CD14-positive monocyte (primary cell): ENCODE results near the gene RNF220. TPM values are rescaled to one million over a fixed set of nuclear protein-coding genes. Genes with fewer than 3 reads are reported as not detected.

ENCODE experiments used
- DNase-seq, 3 donors: peaks; one replicate each; pipeline ENCODE4 v3.0.0-alpha.2; 2011 to 2022
- H2AFZ ChIP-seq: 2 replicates; pipeline ENCODE4 v1.6.0; 2012; ENCODE audit warnings: mild to moderate bottlenecking, low read depth, low read length, inconsistent platforms; ENCODE audit not compliant: insufficient read depth, poor library complexity, severe bottlenecking
- H3K27ac ChIP-seq, 2 donors: 1 replicate in 1 of 2; 2 replicates in 1 of 2; pipeline ENCODE4 v1.5.1; 2012 to 2013; ENCODE audit warnings: low read length in 2 of 2, control low read depth in 1 of 2, inconsistent platforms in 1 of 2, low read depth in 1 of 2, mild to moderate bottlenecking in 1 of 2
- H3K27me3 ChIP-seq, 2 donors: one replicate each; pipeline versions ENCODE4 v1.6.0 to v1.6.1; 2011 to 2013; ENCODE audit warnings: low read length in 2 of 2; ENCODE audit not compliant: control insufficient read depth in 2 of 2, insufficient read depth in 2 of 2
- H3K36me3 ChIP-seq, 2 donors: replicated peaks in 1 of 2; 1 replicate in 1 of 2; 2 replicates in 1 of 2; pipeline versions ENCODE4 v1.5.1 to v1.6.1; 2012 to 2013; ENCODE audit warnings: low read length in 2 of 2, control low read depth in 1 of 2, inconsistent platforms in 1 of 2, mild to moderate bottlenecking in 1 of 2; ENCODE audit not compliant: insufficient read depth in 2 of 2, control insufficient read depth in 1 of 2
- H3K4me1 ChIP-seq, 2 donors: 1 replicate in 1 of 2; 2 replicates in 1 of 2; pipeline versions ENCODE4 v1.5.1 to v1.6.1; 2012 to 2013; ENCODE audit warnings: low read length in 2 of 2, control low read depth in 1 of 2, inconsistent platforms in 1 of 2, mild to moderate bottlenecking in 1 of 2, moderate library complexity in 1 of 2; ENCODE audit not compliant: insufficient read depth in 2 of 2, control insufficient read depth in 1 of 2
- H3K4me2 ChIP-seq: replicated peaks from 2 replicates; pipeline ENCODE3; 2012; ENCODE audit warnings: low read length, moderate library complexity, mild to moderate bottlenecking; ENCODE audit not compliant: poor library complexity, severe bottlenecking; ENCODE audit errors: extremely low read depth
- H3K4me3 ChIP-seq, 3 experiments: fragments of 200-600 bp in 1 of 3; sonication (generic) in 1 of 3; replicated peaks in 1 of 3; 1 replicate in 2 of 3; 2 replicates in 1 of 3; pipeline ENCODE4 v1.5.1; 2011 to 2013; ENCODE audit warnings: low read length in 3 of 3, mild to moderate bottlenecking in 3 of 3, control low read depth in 2 of 3, low read depth in 2 of 3, inconsistent platforms in 1 of 3, moderate library complexity in 1 of 3
- H3K79me2 ChIP-seq: 2 replicates; pipeline ENCODE4 v1.6.0; 2012; ENCODE audit warnings: mild to moderate bottlenecking, control low read depth, inconsistent platforms, low read length, moderate library complexity; ENCODE audit not compliant: insufficient read depth
- H3K9ac ChIP-seq: 2 replicates; pipeline ENCODE4 v1.6.0; 2017; ENCODE audit warnings: low read length, mild to moderate bottlenecking; ENCODE audit not compliant: insufficient read depth, poor library complexity, severe bottlenecking
- H3K9me3 ChIP-seq, 2 donors: replicated peaks in 1 of 2; 1 replicate in 1 of 2; 2 replicates in 1 of 2; pipeline versions ENCODE4 v1.5.1 to v1.6.1; 2012 to 2013; ENCODE audit warnings: low read length in 2 of 2, control low read depth in 1 of 2; ENCODE audit not compliant: control insufficient read depth in 1 of 2, insufficient read depth in 1 of 2
- H4K20me1 ChIP-seq: 2 replicates; pipeline ENCODE4 v1.6.0; 2012; ENCODE audit warnings: mild to moderate bottlenecking, low read length, control low read depth, moderate library complexity; ENCODE audit not compliant: insufficient read depth
- H3K27ac Mint-ChIP-seq, 7 donors: one replicate each; pipeline ENCODE4 v1.8.0; 2020; ENCODE audit warnings: mild to moderate bottlenecking in 7 of 7, mixed read lengths in 7 of 7, moderate library complexity in 6 of 7, inconsistent platforms in 2 of 7
- H3K27me3 Mint-ChIP-seq, 3 donors: one replicate each; pipeline ENCODE4 v1.8.0; 2021 to 2022; ENCODE audit warnings: low read depth in 3 of 3, mild to moderate bottlenecking in 3 of 3, mixed read lengths in 3 of 3, moderate library complexity in 3 of 3, inconsistent platforms in 1 of 3
- H3K36me3 Mint-ChIP-seq, 2 donors: one replicate each; pipeline ENCODE4 v1.8.0; 2020; ENCODE audit warnings: mixed read lengths in 2 of 2, inconsistent platforms in 1 of 2, mild to moderate bottlenecking in 1 of 2
- H3K4me1 Mint-ChIP-seq: one replicate; pipeline ENCODE4 v1.8.0; 2020; ENCODE audit warnings: mild to moderate bottlenecking, mixed read lengths
- H3K4me3 Mint-ChIP-seq, 2 donors: one replicate each; pipeline ENCODE4 v1.8.0; 2020; ENCODE audit warnings: mild to moderate bottlenecking in 2 of 2, mixed read lengths in 2 of 2, moderate library complexity in 1 of 2
- H3K9me3 Mint-ChIP-seq, 7 donors: one replicate each; pipeline ENCODE4 v1.8.0; 2020 to 2022; ENCODE audit warnings: mixed read lengths in 7 of 7, mild to moderate bottlenecking in 6 of 7, moderate library complexity in 6 of 7, inconsistent platforms in 2 of 7
- CTCF ChIP-seq: fragments of 200-600 bp; IDR thresholded peaks from one replicate; pipeline ENCODE4 v1.8.0; 2022; ENCODE audit warnings: antibody characterized with exemption, mild to moderate bottlenecking
- WGBS: methylation state at CpG from one replicate; pipeline ENCODE4 v1.1.5; 2013; ENCODE audit warnings: missing lambda C conversion rate; ENCODE audit not compliant: insufficient coverage; 5-methylcytosine and 5-hydroxymethylcytosine counted together
- intact Hi-C, 2 donors: fragments of 100-400 bp; cut with micrococcal nuclease; formaldehyde crosslinking; loops; one replicate each; pipeline versions ENCODE4 v1.15.0 to v1.15.1; 2023
- polyA plus RNA-seq, 3 donors: library from polyadenylated mRNA; depleted of rRNA in 1 of 3; unstranded in 2 of 3; stranded (reverse) in 1 of 3; fragments of 300-500 nt in 2 of 3; fragments of >200 nt in 1 of 3; fragmentation: Illumina TruSeq in 2 of 3; gene quantifications; 1 replicate in 2 of 3; 2 replicates in 1 of 3; pipeline ENCODE4 v1.2.3, GENCODE V29; 2012 to 2021

The RNF220 gene
- polyA plus RNA-seq, 3 donors, result 39.4 to 133 (median 49.4) TPM

- Histone ChIP-seq H3K36me3 (no peaks in the 10 kb centered on the region), H4K20me1 (no peaks in the 10 kb centered on the region), H3K4me1 (peaks cover 44 to 53% of the 10 kb centered on the region in 2 donors), H3K9me3 (peaks cover 0 to 6% of the 10 kb centered on the region in 2 donors), H3K79me2 (no peaks in the 10 kb centered on the region), H3K9ac (no peak overlapping the region), H3K4me2 (peak overlapping the region; percentile 95), H3K4me3 (peak overlapping the region; percentile 36 to 81 (median 37)), H2AFZ (peak overlapping the region; percentile 64), H3K27ac (no peak overlapping the region), H3K27me3 (peaks cover 63 to 69% of the 10 kb centered on the region in 2 donors)
- H3K36me3 Mint-ChIP-seq, result peaks cover 8 to 14% of the 10 kb centered on the region in 2 donors
- intact Hi-C loops, result loop anchor here in 1 of 2 donors (5.0 kb wide), 1 partner anchor 80 kb away; no protein-coding TSS in a partner anchor
- H3K4me3 Mint-ChIP-seq, result peak overlapping the region; percentile 92 to 99
- no peak overlapping the region for H3K27ac Mint-ChIP-seq
- peaks cover 26% of the 10 kb centered on the region for H3K4me1 Mint-ChIP-seq
- H3K27me3 Mint-ChIP-seq, result peaks cover 5 to 31% (median 30%) of the 10 kb centered on the region in 3 donors
- TF ChIP-seq CTCF, result no peak
- peaks cover 0 to 18% (median 11%) of the 10 kb centered on the region in 7 donors for H3K9me3 Mint-ChIP-seq
- peak; percentile 48 to 62 (median 59) for DNase-seq
- WGBS, result 0% methylated on average over 47 of the region's 50 CpGs
These were observed 1.8 kb downstream of the RNF220 start for GRCh38 chr1:44406737-44407429.

- TF ChIP-seq CTCF, result no peak
- Histone ChIP-seq H3K9me3 (peaks cover 0 to 14% of the 10 kb centered on the region in 2 donors), H3K27me3 (peaks cover 70 to 76% of the 10 kb centered on the region in 2 donors), H3K4me1 (peaks cover 44 to 59% of the 10 kb centered on the region in 2 donors), H3K9ac (peak overlapping the region; percentile 29), H3K36me3 (no peaks in the 10 kb centered on the region), H3K4me2 (peak overlapping the region; percentile 95), H3K4me3 (peak overlapping the region; percentile 5 to 81 (median 36)), H3K27ac (no peak overlapping the region), H3K79me2 (no peaks in the 10 kb centered on the region), H2AFZ (peak overlapping the region; percentile 64), H4K20me1 (no peaks in the 10 kb centered on the region)
- DNase-seq, result peak in 1 of 3 donors; percentile 28
- Mint-ChIP-seq H3K4me1 (peaks cover 34% of the 10 kb centered on the region), H3K27me3 (peaks cover 5 to 31% (median 30%) of the 10 kb centered on the region in 3 donors), H3K9me3 (peaks cover 0 to 21% (median 11%) of the 10 kb centered on the region in 7 donors), H3K36me3 (peaks cover 13 to 18% of the 10 kb centered on the region in 2 donors), H3K4me3 (peak overlapping the region; percentile 92 to 99), H3K27ac (no peak overlapping the region)
- WGBS, result under 1% methylated on average over 83 of the region's 85 CpGs
- intact Hi-C loops, result loop anchor here in 1 of 2 donors (5.0 kb wide), 1 partner anchor 80 kb away; no protein-coding TSS in a partner anchor
These were observed 2.6 kb downstream of the RNF220 start for GRCh38 chr1:44407430-44408211.
